ENCODE measurements around the gene OR2V2. TPM values are rescaled to one million over a fixed set of nuclear protein-coding genes. Genes with fewer than 3 reads are reported as not detected.

OR2V2 gene
- total and polyA plus RNA-seq, 2 donors (not counting 1 experiment from before 2014, with no cell fraction given): not detected

GRCh38 chr5:181156758-181157157 is 9.4 kb downstream of the OR2V2 start:
- H3K4me3 Mint-ChIP-seq: no peak overlapping the region
- Histone ChIP-seq H3K4me2 (replicated peaks; ENCODE audit: low read depth, low read length, poor library complexity, severe bottlenecking) (no peak overlapping the region), H3K9me3 (ENCODE audit: control extremely low read depth in 1 of 3, control insufficient read depth in 2 of 3, insufficient read depth in 1 of 3, low read length in 2 of 3) (peaks cover 0 to 14% (median 0%) of the 10 kb centered on the region in 3 donors), H3K9ac (ENCODE audit: low read length) (no peak overlapping the region), H3K27ac (ENCODE audit: low read length in 2 of 2) (no peak overlapping the region), H2AFZ (ENCODE audit: insufficient read depth, low read depth, low read length, poor library complexity, severe bottlenecking) (no peak overlapping the region), H3K4me3 (ENCODE audit: control extremely low read depth in 1 of 5, extremely low read depth in 1 of 5, insufficient read depth in 1 of 5, low read depth in 2 of 5, low read length in 4 of 5) (no peak overlapping the region), H3K36me3 (replicated peaks in 1 of 2; ENCODE audit: control extremely low read depth in 1 of 2, control insufficient read depth in 1 of 2, extremely low read depth in 1 of 2, insufficient read depth in 2 of 2, low read length in 1 of 2) (no peaks in the 10 kb centered on the region), H3K27me3 (replicated peaks in 1 of 4; ENCODE audit: control extremely low read depth in 1 of 4, control insufficient read depth in 3 of 4, insufficient read depth in 4 of 4, low read length in 3 of 4) (peaks cover 0 to 13% (median 0%) of the 10 kb centered on the region in 4 experiments), H4K20me1 (ENCODE audit: control insufficient read depth, insufficient read depth, low read length, poor library complexity, severe bottlenecking) (no peaks in the 10 kb centered on the region), H3K79me2 (ENCODE audit: control insufficient read depth, insufficient read depth, low read length) (no peaks in the 10 kb centered on the region), H3K4me1 (ENCODE audit: control insufficient read depth in 2 of 2, insufficient read depth in 2 of 2, low read length in 2 of 2) (peaks cover 12 to 19% of the 10 kb centered on the region in 2 donors)
- ChIA-PET POLR2A (no interaction called here), CTCF (interaction anchor here (1.3 kb wide), 1 partner anchor 288 kb away, joined by 4 read pairs; no protein-coding TSS in a partner anchor)
- TF ChIP-seq CTCF (IDR thresholded peaks at IDR 0.05): no peak
- no peak for TF ChIP-seq EZH2 (IDR thresholded peaks at IDR 0.05; ENCODE audit: borderline replicate concordance, insufficient read depth, low read depth, low read length, poor library complexity, severe bottlenecking)
- ATAC-seq (ENCODE audit: low read depth) (no peak), DNase-seq (no peak)
- H3K9me3 Mint-ChIP-seq (ENCODE audit: insufficient read depth): no peaks in the 10 kb centered on the region
- no peak overlapping the region for H3K27ac Mint-ChIP-seq
- H3K4me1 Mint-ChIP-seq: peaks cover 16% of the 10 kb centered on the region
- H3K27me3 Mint-ChIP-seq: peaks cover 14% of the 10 kb centered on the region
- intact Hi-C loops (cut with micrococcal nuclease): loop anchor here (10.0 kb wide), 1 partner anchor 52 kb away; no protein-coding TSS in a partner anchor
- no CpG with 5 or more reads among the region's 3 CpGs for WGBS (ENCODE audit: insufficient coverage)

GRCh38 chr5:181158869-181159268 is 11.5 kb downstream of the OR2V2 start:
- no peak overlapping the region for H3K27ac Mint-ChIP-seq
- peaks cover 0 to 30% (median 1%) of the 10 kb centered on the region in 4 experiments for H3K27me3 ChIP-seq (replicated peaks in 1 of 4; ENCODE audit: control extremely low read depth in 1 of 4, control insufficient read depth in 3 of 4, insufficient read depth in 4 of 4, low read length in 3 of 4)
- no peaks in the 10 kb centered on the region for H3K79me2 ChIP-seq (ENCODE audit: control insufficient read depth, insufficient read depth, low read length)
- no peak for TF ChIP-seq CTCF (IDR thresholded peaks at IDR 0.05)
- TF ChIP-seq EZH2 (IDR thresholded peaks at IDR 0.05; ENCODE audit: borderline replicate concordance, insufficient read depth, low read depth, low read length, poor library complexity, severe bottlenecking): no peak
- CTCF ChIA-PET: interaction anchor here (1.3 to 2.0 kb wide), 4 partner anchors 26 to 374 kb away, joined by 3 to 7 read pairs (median 5); no protein-coding TSS in a partner anchor
- no peak overlapping the region for H3K4me2 ChIP-seq (replicated peaks; ENCODE audit: low read depth, low read length, poor library complexity, severe bottlenecking)
- 100% methylated on average over 2 of the region's 3 CpGs for WGBS (ENCODE audit: insufficient coverage)
- H4K20me1 ChIP-seq (ENCODE audit: control insufficient read depth, insufficient read depth, low read length, poor library complexity, severe bottlenecking): no peaks in the 10 kb centered on the region
- no peak overlapping the region for H2AFZ ChIP-seq (ENCODE audit: insufficient read depth, low read depth, low read length, poor library complexity, severe bottlenecking)
- H3K4me3 Mint-ChIP-seq: no peak overlapping the region
- H3K9me3 Mint-ChIP-seq (ENCODE audit: insufficient read depth): no peaks in the 10 kb centered on the region
- H3K4me1 ChIP-seq (ENCODE audit: control insufficient read depth in 2 of 2, insufficient read depth in 2 of 2, low read length in 2 of 2): peaks cover 17 to 25% of the 10 kb centered on the region in 2 donors
- H3K27ac ChIP-seq (ENCODE audit: low read length in 2 of 2): no peak overlapping the region
- intact Hi-C loops (cut with micrococcal nuclease): loop anchor here (1.0 to 10.0 kb wide), 5 partner anchors 14 to 375 kb away; partner anchors contain the start of gene ZFP62
- H3K36me3 ChIP-seq (replicated peaks in 1 of 2; ENCODE audit: control extremely low read depth in 1 of 2, control insufficient read depth in 1 of 2, extremely low read depth in 1 of 2, insufficient read depth in 2 of 2, low read length in 1 of 2): no peaks in the 10 kb centered on the region
- peaks cover 24% of the 10 kb centered on the region for H3K4me1 Mint-ChIP-seq
- POLR2A ChIA-PET: no interaction called here
- DNase-seq: no peak
- peaks cover 0 to 18% (median 0%) of the 10 kb centered on the region in 3 donors for H3K9me3 ChIP-seq (ENCODE audit: control extremely low read depth in 1 of 3, control insufficient read depth in 2 of 3, insufficient read depth in 1 of 3, low read length in 2 of 3)
- no peak overlapping the region for H3K4me3 ChIP-seq (ENCODE audit: control extremely low read depth in 1 of 5, extremely low read depth in 1 of 5, insufficient read depth in 1 of 5, low read depth in 2 of 5, low read length in 4 of 5)
- no peak overlapping the region for H3K9ac ChIP-seq (ENCODE audit: low read length)
- no peak for ATAC-seq (ENCODE audit: low read depth)
- H3K27me3 Mint-ChIP-seq: peaks cover 11% of the 10 kb centered on the region

Measured in B cell (primary cell).